ENCODE data around the gene TTLL9. TPM values are rescaled to one million over a fixed set of nuclear protein-coding genes. Genes with fewer than 3 reads are reported as not detected.

The TTLL9 gene
- polyA plus RNA-seq, 1 donor from 2014 or later, result 8.0 TPM

GRCh38 chr20:31992086-31992485 lies 121.7 kb downstream of the TTLL9 start:
- H3K79me2 ChIP-seq (replicated peaks; ENCODE audit: insufficient read depth, low read length), result no peaks in the 10 kb centered on the region
- H3K9ac ChIP-seq (ENCODE audit: low read length), result no peak overlapping the region
- H3K4me2 ChIP-seq (ENCODE audit: low read length), result no peak overlapping the region
- peaks cover 5% of the 10 kb centered on the region for H3K36me3 ChIP-seq (ENCODE audit: insufficient read depth, low read length)
- H3F3A ChIP-seq (ENCODE audit: insufficient read depth, low read length, poor library complexity, severe bottlenecking), result no peaks in the 10 kb centered on the region
- TF ChIP-seq POLR2AphosphoS5 (IDR thresholded peaks at IDR 0.05), result no peak
- H3K4me3 ChIP-seq (ENCODE audit: low read length), result no peak overlapping the region
- no peaks in the 10 kb centered on the region for H3K9me3 ChIP-seq (ENCODE audit: low read length)
- peaks cover 37% of the 10 kb centered on the region for H3K27me3 ChIP-seq (ENCODE audit: insufficient read depth, low read depth, low read length)
- no peak overlapping the region for H3K27ac ChIP-seq (ENCODE audit: low read length)
- no peak overlapping the region for H2AFZ ChIP-seq (ENCODE audit: low read depth, low read length)
- H4K20me1 ChIP-seq (ENCODE audit: insufficient read depth), result peaks cover 12% of the 10 kb centered on the region
- no peaks in the 10 kb centered on the region for H3K9me2 ChIP-seq (ENCODE audit: insufficient read depth, low read length)

Small RNA genes within 50 kb of the gene (small RNA-seq; reads per million reads assigned to genes)
- 0.07 to 33.5 (median 3.6) reads per million in 3 experiments for gene RNU1-94P

Other genes starting within 250 kb of the TTLL9 start
- not detected in 2 replicates for gene COX4I2, start 232.7 kb upstream of the TTLL9 start, polyA plus RNA-seq
- 125 and 134 TPM in 2 replicates for gene BCL2L1, start 147.8 kb upstream of the TTLL9 start, polyA plus RNA-seq
- 1.6 and 2.1 TPM in 2 replicates for gene TPX2, start 131.3 kb upstream of the TTLL9 start, polyA plus RNA-seq
- 0.22 TPM in 1 of 2 replicates, not detected in the other for gene MYLK2, start 51.3 kb upstream of the TTLL9 start, polyA plus RNA-seq
- gene FOXS1, start 25.0 kb upstream of the TTLL9 start, polyA plus RNA-seq, result not detected in 2 replicates
- gene DUSP15, start 107 bp upstream of the TTLL9 start, polyA plus RNA-seq, result 62.7 and 68.9 TPM in 2 replicates
- gene PDRG1, start 81.4 kb downstream of the TTLL9 start, polyA plus RNA-seq, result 50.6 and 57.5 TPM in 2 replicates
- gene XKR7, start 97.5 kb downstream of the TTLL9 start, polyA plus RNA-seq, result 9.6 and 12.8 TPM in 2 replicates
- gene CCM2L, start 139.8 kb downstream of the TTLL9 start, polyA plus RNA-seq, result 1.5 and 3.0 TPM in 2 replicates
- gene HCK, start 181.6 kb downstream of the TTLL9 start, polyA plus RNA-seq, result 0.58 TPM in 1 of 2 replicates, not detected in the other
- gene TM9SF4, start 239.1 kb downstream of the TTLL9 start, polyA plus RNA-seq, result 17.8 and 18.3 TPM in 2 replicates

Measured in neural cell (in vitro differentiated cells).